Medulla oblongata (tissue), 1 donor: ENCODE data around the gene CARD16.
"Not testable (repeated sequence)": the region's sequence is repeated elsewhere in the genome, so short reads cannot be mapped to it uniquely, and the experiment has no call there.

Experiments used
- DNase-seq: peaks from one replicate; pipeline ENCODE4 v3.0.0-alpha.2; 2015; ENCODE audit errors: extremely low spot score

The CARD16 gene

DNA sequence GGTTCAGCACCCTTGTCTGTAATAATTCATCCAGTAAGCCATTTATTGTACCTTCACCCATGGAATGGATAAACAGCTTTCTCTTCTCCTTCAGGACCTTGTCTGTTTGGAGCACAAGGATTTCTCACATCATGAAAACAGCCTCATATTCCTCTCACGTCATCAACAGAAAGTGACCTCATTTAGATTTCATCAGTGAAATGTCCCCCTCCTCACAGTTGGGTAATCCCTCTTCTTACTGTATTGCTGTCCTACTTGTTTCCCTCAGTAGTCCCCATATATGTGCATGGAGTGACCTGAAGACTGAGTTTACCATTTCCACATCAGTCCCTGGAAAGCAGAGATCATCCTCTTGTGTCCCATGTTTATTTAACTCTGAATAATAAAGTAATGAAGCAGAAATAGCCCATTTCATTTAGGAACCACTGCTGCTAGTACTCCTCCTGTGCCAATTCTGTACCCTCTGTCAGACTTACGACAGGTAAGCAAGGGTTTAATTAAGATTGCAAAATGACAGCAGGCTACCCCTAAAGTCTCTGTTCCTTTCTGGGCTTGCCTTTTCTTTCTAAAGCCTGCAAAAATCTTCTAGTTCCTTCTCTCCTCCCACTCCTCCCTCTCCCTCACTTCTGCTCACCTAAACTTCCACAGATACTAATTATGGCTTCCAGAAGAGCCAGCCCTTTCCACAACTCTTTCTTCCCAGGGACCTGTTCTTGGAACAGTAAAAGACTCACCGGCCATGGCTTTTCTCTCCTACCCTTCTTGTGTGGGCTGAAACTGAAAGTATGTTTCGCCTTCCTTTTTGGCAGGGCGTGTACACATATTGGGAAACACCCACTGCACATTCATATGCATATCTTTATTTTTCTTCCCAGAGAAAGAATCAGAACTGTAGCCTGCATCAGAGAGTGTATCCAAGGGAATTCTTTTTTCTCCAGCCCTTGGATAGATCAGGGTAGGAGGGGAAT, at the start of gene CARD16:
Gene CARD16, minus strand, starts transcription at position 779 of the 968 bp plus-strand sequence. Its CDS starts 38 bp downstream, at position 741.
- peak; percentile 61 for DNase-seq

- DNase-seq = no peak
Measured at GRCh38 chr11:105092256-105093239, 47.4 kb upstream of the CARD16 start.

- no peak for DNase-seq
Measured at GRCh38 chr11:105081412-105082150, 36.4 kb upstream of the CARD16 start.

- not testable (repeated sequence) for DNase-seq
Measured at GRCh38 chr11:105080171-105080906, 35.2 kb upstream of the CARD16 start.

DNA sequence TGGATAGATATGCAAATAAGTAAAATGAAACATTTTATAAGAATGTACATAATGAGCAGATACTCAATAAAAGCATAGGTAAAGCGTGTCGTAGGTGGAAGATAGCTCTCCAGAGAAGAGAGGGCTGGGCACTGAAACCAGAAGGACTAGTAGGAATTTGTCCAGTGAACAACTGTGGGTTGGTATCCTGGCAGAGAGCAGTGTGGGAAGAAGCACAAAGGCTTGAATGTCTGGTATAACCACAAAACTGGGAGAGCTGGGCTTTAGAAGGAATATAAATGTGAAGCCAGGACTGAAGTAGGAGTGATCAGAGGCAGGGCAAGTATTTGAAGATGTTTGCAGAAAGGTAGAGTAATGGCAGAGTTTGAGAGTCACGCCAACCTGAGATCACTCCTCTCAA, 33.1 kb upstream of the CARD16 start:
- no peak for DNase-seq

DNA sequence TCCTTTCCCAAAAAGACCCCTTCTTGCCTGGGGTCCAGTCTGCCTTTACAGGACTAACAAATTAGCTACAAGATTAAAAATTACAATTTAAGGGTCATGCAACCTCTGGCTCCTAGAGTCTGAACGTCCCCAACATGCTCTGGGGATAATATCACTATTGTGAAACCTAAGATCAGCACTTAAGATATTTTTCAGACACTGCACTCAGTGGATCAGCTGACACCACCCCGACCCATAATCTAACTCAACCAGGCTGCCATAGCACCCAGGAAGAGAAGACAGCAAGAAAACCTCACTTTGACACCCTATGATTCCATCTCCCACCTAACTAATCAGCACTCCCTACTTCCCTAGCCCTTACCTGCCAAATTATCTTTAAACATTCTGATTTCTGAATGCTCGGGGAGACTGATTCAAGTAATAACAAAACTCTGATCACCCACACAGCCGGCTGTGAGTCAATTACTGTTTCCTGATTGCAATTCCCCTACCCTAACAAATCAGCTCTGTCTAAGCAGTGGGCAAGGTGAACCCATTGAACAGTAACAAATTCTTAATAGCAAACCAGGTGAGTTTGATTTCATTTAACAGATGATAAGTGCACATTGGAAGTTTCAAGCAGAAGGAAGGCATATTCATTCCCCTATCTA, 32.1 kb upstream of the CARD16 start:
- DNase-seq = not testable (repeated sequence)

DNA sequence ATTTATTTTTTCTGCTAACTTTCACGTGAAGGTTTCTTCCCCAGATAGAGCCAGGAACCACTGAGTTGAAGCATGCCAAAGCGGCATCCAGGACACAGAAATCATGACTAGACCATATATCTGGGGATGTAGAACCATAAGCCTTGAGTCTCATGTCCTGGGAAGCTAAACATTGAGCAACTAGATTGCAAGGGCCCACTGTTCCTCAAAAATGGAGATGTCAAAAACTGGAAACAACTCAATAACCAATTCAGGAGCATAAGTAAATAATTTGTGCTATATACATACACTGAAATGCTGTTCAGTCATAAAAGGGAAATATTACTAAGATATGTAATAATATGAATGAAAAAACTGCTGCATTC, 29.0 kb upstream of the CARD16 start:
- DNase-seq = no peak

- no peak for DNase-seq
Measured at GRCh38 chr11:105073456-105074165, 28.5 kb upstream of the CARD16 start.

DNA sequence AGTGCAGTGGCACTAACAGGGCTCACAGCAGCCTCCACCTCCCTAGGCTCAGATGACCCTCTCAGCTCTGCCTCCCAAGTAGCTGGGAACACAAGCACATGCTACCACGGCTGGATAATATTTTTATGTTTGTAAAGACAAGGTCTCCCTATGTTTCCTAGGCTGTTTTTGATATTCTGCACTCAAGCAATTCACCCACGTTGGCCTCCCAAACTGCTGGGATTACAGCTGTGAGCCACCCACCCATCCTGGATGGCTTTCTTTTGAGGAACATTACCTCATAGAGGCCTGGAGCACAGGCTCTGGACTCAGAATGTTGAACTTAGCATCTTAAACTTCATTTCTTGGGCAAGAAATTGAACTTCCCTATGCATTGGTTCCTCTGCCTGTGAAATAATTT, 26.9 kb upstream of the CARD16 start:
- not testable (repeated sequence) for DNase-seq

DNA sequence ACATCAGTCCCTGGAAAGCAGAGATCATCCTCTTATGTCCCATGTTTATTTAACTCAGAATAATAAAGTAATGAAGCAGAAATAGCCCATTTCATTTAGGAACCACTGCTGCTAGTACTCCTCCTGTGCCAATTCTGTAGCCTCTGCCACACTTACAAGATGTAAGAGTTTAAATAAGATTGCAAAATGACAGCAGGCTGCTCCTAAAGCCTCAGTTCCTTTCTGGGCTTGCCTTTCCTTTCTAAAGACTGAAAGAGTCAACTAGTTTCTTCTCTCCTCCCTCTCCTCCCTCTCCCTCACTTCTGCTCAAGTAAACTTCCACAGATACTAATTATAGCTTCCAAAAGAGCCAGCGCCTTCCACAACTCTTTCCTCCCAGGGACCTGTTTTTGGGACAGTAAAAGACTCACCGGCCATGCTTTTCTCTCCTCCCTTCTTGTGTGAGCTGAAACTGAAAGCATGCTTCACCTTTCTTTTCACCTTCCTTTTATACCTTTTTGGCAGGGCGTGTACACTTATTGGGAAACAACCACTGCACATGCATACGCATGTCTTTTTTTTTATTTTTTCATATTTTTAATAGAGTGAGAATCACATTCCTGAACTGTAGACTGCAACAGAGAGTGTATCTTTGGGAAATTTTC, 26.1 kb upstream of the CARD16 start:
- no peak for DNase-seq

DNA sequence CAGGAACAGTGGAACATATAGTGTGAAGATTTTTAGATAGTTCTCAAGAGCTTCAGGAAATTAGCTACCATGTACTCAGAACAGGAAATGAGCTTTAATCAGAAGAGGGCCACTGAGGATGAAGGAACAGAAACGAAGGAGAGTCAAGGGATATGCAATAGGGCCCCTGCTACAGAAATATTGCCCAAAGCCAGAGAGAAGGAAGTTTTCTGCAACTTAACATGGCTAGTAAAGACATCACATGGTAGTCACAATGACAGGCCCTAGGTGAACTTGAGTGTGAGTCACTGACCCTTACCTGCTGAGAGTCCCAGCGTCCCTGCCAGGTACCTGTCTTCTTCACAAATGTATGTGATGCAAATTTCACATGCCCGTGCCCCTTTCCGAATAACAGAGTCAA, 25.2 kb upstream of the CARD16 start:
- DNase-seq = no peak

- not testable (repeated sequence) for DNase-seq
Measured at GRCh38 chr11:105069749-105070148, 24.6 kb upstream of the CARD16 start.

GRCh38 chr11:105063245-105063941, 18.3 kb upstream of the CARD16 start:
- DNase-seq = not testable (repeated sequence)

DNA sequence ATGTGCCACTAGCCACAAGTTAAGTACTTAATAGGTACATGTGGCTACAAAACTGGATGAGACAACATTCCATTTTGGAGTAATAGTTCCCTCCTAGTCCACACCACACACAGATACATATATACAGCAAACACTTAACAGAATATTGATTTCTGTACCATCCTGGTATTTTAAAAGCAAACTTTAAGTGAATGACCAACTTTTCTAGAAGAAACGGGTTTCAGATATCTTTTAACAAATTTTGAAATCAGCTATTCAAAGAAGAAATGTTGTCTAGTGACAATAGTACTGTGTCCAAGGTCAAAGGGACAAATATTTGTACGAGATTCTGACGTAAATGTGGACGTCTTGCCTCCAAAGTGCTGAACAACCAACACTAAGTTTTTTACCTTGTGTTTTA, 12.3 kb upstream of the CARD16 start:
- DNase-seq = no peak

GRCh38 chr11:105056446-105056845, 11.3 kb upstream of the CARD16 start:
- no peak for DNase-seq

DNA sequence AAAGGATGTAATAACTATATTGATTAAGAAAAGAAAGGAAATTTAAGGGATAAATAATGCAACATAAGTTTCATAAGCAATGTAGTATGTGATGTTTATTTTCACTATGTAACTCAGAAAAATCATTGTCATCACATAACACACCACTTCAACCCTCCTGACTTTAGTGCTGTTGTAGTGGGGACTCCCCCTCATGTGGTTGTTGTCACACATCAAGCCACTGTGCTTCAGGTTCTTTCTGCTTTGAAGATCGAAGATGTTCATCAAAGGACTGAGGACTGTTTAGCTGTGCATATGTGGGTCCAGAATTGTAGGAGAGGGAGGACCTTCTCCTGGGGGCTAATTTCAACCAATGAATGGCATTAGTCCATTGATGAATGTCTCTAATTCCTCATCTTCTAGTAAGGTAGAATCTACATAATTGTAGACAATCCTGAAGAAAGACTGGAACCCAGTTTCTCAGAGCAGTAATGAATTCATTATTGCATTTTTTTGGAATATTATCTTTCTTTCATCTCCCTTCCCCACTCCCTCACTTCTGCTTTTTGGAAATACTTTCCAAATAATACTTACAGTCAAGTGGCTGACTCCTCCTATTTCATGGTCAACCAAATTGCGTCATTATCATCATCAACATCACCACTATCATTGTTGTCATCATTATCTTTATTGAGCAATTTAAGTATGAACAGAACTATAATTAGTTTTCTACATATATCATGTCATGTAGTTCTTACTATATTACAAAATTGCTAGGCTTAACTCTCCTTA, 9.8 kb upstream of the CARD16 start:
- no peak for DNase-seq

DNA sequence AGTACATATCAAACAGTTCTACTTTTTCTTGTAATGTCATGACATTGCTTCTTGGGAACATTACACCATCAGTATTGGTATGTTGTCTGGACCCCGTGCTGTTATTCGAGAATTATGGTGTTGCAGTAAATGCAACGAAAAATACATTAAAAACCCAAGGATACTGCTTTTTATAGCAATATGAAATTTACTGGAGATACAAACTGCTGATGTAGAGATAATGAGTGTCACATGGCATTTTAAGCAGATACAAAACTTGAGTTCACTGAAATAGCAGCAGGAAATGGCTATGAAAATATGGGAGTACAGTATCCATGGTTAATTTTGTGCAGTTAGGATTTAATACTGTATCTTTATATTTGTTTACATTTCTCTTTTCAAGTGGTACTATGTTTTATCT, 7.4 kb upstream of the CARD16 start:
- DNase-seq = no peak

DNA sequence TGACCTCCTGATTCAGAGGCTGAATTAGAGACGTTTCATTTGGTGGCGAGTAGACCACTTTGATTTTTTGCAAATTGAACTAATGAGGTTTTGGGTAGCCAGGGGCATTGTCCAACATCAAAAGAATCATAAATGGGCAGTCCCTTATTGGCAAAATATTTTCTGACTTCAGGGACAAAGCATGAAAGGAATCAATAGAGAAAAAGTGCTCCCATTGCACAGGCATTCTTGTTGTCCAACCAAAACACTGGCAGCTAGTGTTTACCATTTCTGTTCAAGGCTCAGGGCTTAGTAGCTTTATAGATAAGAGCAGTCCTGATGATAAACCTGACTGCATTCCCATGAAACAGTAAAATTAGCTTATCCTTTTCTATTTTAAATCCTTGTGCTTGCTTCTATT, 6.4 kb upstream of the CARD16 start:
- DNase-seq = no peak
